Measurements from ENCODE around the gene DUSP5. TPM values are rescaled to one million over a fixed set of nuclear protein-coding genes. Genes with fewer than 3 reads are reported as not detected.
A peak's percentile ranks its signal among the peaks of the same experiment; 100 is the strongest.

DUSP5 gene
- total RNA-seq, 4 donors from 2014 or later, result 6.2 to 16.0 (median 6.6) TPM

DNA sequence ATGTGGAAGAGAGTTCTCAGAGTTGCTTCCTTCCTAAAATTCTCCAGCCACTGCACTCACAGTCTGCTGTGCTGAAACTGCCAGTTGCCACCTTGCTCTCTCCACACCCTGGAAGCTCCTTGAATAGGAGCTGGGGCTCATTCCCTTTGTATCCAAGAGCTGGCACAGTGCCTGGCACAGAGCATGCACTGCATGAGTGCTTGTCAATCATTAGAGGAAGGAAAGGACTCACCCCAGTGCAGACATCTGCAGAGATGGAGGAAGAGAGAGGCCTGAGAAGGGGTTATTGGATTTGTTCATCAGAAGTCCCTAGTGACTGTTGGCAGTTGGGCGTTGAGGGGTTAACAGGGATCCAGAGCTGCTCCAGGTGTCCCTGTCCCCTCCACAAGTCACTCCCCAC, 41.7 kb upstream of the DUSP5 start:
- peak; percentile 32 for DNase-seq
- H3K4me3 ChIP-seq, result no peak overlapping the region
- no peaks in the 10 kb centered on the region for H3K27me3 ChIP-seq
- TF ChIP-seq EP300 (IDR thresholded peaks at IDR 0.05; ENCODE audit: low read depth) (no peak), POLR2AphosphoS5 (IDR thresholded peaks at IDR 0.05) (no peak)
- TF ChIP-seq, protein P1, sequence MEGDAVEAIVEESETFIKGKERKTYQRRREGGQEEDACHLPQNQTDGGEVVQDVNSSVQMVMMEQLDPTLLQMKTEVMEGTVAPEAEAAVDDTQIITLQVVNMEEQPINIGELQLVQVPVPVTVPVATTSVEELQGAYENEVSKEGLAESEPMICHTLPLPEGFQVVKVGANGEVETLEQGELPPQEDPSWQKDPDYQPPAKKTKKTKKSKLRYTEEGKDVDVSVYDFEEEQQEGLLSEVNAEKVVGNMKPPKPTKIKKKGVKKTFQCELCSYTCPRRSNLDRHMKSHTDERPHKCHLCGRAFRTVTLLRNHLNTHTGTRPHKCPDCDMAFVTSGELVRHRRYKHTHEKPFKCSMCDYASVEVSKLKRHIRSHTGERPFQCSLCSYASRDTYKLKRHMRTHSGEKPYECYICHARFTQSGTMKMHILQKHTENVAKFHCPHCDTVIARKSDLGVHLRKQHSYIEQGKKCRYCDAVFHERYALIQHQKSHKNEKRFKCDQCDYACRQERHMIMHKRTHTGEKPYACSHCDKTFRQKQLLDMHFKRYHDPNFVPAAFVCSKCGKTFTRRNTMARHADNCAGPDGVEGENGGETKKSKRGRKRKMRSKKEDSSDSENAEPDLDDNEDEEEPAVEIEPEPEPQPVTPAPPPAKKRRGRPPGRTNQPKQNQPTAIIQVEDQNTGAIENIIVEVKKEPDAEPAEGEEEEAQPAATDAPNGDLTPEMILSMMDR (IDR thresholded peaks at IDR 0.05), result no peak
- H3K9me3 ChIP-seq, result no peaks in the 10 kb centered on the region
- H3K27ac ChIP-seq, result no peak overlapping the region
- no peaks in the 10 kb centered on the region for H3K36me3 ChIP-seq
- 33 to 50% methylated on average over 1 of the region's 1 CpG for WGBS, 2 donors (ENCODE audit: low coverage in 1 of 2)
- intact Hi-C loops (cut with DNase I; ENCODE audit: low total_unique reads) (no loop called here), in situ Hi-C loops (cut with MboI; ENCODE audit: low pct_ligation_motif_present in 1 of 4, low pct_unique_long_range_greater_than_20kb in 1 of 4, low sequenced_read_pairs in 3 of 4) (no loop called here)
- no peaks in the 10 kb centered on the region for H3K4me1 ChIP-seq

DNA sequence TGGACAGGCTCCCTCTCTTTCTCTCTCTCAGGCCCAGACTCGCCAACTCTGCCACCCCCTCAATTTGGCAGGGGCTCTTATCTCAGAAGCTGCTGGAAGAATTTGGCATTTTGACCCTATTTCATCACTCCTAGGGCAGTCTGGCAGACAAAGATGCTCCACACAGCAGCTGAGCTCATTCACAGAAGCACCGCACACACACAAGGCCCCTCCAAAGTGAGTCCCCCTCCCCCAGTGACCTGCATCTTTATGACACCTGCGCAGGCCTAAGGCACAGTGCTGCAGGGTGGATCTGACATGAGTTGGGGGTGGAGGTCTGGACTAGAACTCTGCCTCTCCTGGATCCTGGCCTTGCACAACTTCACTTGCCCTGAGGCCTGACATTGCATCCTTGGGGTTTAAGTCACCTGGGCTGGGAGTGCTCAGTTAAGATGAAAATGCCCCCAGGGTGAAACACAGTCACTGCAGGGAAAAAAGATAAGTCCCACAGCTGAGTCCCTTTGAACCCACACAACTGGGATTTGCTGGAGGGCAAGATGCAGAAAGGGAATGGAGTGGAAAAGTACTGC, 41.1 kb upstream of the DUSP5 start:
- Histone ChIP-seq H3K36me3 (no peaks in the 10 kb centered on the region), H3K9me3 (no peaks in the 10 kb centered on the region), H3K4me1 (no peaks in the 10 kb centered on the region), H3K27me3 (no peaks in the 10 kb centered on the region), H3K4me3 (no peak overlapping the region), H3K27ac (no peak overlapping the region)
- TF ChIP-seq EP300 (IDR thresholded peaks at IDR 0.05; ENCODE audit: low read depth) (no peak), POLR2AphosphoS5 (IDR thresholded peaks at IDR 0.05) (no peak), POLR2A (IDR thresholded peaks at IDR 0.05) (no peak)
- TF ChIP-seq, protein P1 (IDR thresholded peaks at IDR 0.05), result no peak
- WGBS, 2 donors (ENCODE audit: low coverage in 1 of 2), result 40 to 82% methylated on average over 1 to 3 of the region's 3 CpGs
- no peak for DNase-seq
- in situ Hi-C loops (cut with MboI; ENCODE audit: low pct_ligation_motif_present in 1 of 4, low pct_unique_long_range_greater_than_20kb in 1 of 4, low sequenced_read_pairs in 3 of 4), result no loop called here
- intact Hi-C loops (cut with DNase I; ENCODE audit: low total_unique reads), result no loop called here

DNA sequence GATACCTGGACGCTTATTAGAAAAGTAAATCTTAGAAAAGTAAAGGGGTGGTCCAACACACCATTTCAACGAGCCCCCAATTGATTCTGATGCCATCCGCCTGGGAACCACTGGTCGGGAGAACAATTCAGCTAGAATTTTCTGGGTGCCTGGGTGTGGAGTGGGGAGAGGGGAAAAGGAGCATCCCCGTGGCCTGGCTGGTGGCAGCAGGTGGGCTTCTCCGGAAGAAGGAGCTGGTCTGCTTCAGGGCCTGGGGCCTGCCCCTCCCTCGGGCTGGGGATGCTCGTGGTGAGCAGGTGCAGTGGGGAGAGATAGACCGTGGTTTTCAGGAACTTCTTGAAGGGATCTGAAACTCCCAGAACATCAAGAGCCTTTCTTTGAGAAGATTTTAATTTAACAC, 39.9 kb upstream of the DUSP5 start:
- Histone ChIP-seq H3K27me3 (no peaks in the 10 kb centered on the region), H3K4me3 (no peak overlapping the region), H3K36me3 (no peaks in the 10 kb centered on the region), H3K27ac (peak overlapping the region in 2 of 4 donors; percentile 25 to 48), H3K9me3 (no peaks in the 10 kb centered on the region), H3K4me1 (no peaks in the 10 kb centered on the region)
- 76% methylated on average over 9 of the region's 9 CpGs; no CpG with 5 or more reads in 1 of the 2 donors for WGBS, 2 donors (ENCODE audit: low coverage in 1 of 2)
- DNase-seq, result peak; percentile 19
- in situ Hi-C loops (cut with MboI; ENCODE audit: low pct_ligation_motif_present in 1 of 4, low pct_unique_long_range_greater_than_20kb in 1 of 4, low sequenced_read_pairs in 3 of 4) (no loop called here), intact Hi-C loops (cut with DNase I; ENCODE audit: low total_unique reads) (no loop called here)
- no peak for TF ChIP-seq POLR2A (IDR thresholded peaks at IDR 0.05)

DNA sequence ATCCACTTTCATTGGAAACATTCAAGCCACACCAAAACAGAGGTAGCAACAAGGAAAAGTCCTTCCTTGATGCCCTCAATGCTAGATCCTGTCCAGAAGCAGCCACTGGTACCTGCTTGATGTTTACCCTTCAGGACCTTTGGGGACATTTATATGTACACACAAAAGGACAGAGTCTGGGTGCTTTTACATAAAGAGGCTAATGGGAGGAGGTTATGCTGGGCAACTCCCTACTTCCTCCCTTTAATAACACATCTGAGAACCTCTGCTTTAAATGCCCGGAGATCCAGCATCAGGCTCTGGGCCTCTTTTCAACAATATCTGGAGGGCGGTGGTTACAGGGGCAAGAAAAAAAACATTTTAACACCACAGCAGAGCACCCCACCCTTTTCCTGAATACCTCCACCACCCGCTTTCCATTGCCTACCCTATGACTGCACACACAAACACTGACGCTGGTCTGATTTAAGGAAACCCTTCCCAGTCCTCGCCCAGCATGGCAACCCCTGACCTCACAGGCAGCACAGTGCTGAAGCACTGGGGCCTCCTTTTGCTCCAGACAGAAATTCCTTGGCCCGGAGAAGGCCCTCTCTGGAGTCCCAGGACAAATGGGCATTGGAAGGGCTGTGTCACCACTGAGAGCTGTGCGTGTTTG, 39.3 kb upstream of the DUSP5 start:
- Histone ChIP-seq H3K27ac (peak overlapping the region in 2 of 4 donors; percentile 25 to 48), H3K9me3 (no peaks in the 10 kb centered on the region), H3K27me3 (no peaks in the 10 kb centered on the region), H3K36me3 (no peaks in the 10 kb centered on the region), H3K4me3 (no peak overlapping the region), H3K4me1 (no peaks in the 10 kb centered on the region)
- in situ Hi-C loops (cut with MboI; ENCODE audit: low pct_ligation_motif_present in 1 of 4, low pct_unique_long_range_greater_than_20kb in 1 of 4, low sequenced_read_pairs in 3 of 4), result no loop called here
- intact Hi-C loops (cut with DNase I; ENCODE audit: low total_unique reads), result no loop called here
- WGBS, 2 donors (ENCODE audit: low coverage in 1 of 2), result 83 to 90% methylated on average over 2 to 7 of the region's 7 CpGs
- no peak for DNase-seq
- TF ChIP-seq POLR2AphosphoS5 (IDR thresholded peaks at IDR 0.05), result no peak
- TF ChIP-seq, protein P1 (IDR thresholded peaks at IDR 0.05), result no peak
- no peak for TF ChIP-seq POLR2A (IDR thresholded peaks at IDR 0.05)
- no peak for TF ChIP-seq EP300 (IDR thresholded peaks at IDR 0.05; ENCODE audit: low read depth)

Measured in transverse colon (tissue), 4 donors.